Left forelimb (tissue), 1 donor: ENCODE measurements around the gene GMFB.

Experiments
- DNase-seq: peaks from one replicate; pipeline ENCODE4 v3.0.0-alpha.2; 2018; ENCODE audit warnings: low spot score

The GMFB gene

GRCh38 chr14:54425537-54426274 lies 63.1 kb downstream of the GMFB start:
- no peak for DNase-seq

GRCh38 chr14:54425068-54425467 lies 63.7 kb downstream of the GMFB start:
- no peak for DNase-seq
